ENCODE measurements around the gene GFM1.
A peak's percentile ranks its signal among the peaks of the same experiment; 100 is the strongest.
"Not testable (repeated sequence)": the region's sequence is repeated elsewhere in the genome, so short reads cannot be mapped to it uniquely, and the experiment has no call there.

The GFM1 gene

DNA sequence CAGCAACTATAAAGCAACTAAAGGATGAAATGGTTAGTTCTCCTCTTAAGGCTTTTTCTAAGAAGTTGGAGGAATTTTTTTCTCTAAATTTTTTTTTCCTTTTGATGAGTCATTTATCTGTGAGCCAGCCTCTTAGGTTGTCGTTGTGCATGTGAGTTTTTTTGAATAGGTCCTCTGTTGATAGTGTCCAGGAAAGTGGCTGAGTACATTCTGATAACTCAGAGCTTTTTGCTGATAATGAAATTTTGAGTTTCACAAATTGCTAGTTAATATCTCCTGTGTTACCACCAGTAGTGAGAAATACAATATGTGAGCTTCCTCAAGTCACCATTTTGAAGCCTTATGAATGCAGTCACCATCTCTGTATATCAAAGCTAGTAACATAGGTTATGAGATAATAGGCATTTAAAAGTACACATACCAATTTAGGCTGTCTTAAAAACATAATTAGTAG lies 35.2 kb downstream of the GFM1 start:
- DNase-seq = peak; percentile 93

DNA sequence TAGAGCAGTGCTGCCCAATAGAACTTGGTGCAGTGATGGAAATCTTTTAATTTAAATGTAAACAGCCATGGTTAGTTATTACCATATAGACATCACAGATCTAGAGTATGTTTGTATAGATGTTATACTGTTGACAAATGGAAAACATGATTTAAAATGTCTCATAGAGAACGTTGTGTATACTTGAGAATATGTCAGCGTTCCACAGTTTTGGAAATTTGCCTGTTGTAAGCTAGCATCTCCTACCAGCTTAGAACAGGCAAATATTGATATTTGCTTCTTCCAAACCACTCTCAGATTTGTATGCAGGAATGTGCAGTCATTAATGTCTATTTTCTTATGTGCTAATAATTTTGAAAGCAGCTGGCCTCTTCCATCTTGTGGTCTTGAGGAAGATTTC lies 36.5 kb downstream of the GFM1 start:
- no peak for DNase-seq

DNA sequence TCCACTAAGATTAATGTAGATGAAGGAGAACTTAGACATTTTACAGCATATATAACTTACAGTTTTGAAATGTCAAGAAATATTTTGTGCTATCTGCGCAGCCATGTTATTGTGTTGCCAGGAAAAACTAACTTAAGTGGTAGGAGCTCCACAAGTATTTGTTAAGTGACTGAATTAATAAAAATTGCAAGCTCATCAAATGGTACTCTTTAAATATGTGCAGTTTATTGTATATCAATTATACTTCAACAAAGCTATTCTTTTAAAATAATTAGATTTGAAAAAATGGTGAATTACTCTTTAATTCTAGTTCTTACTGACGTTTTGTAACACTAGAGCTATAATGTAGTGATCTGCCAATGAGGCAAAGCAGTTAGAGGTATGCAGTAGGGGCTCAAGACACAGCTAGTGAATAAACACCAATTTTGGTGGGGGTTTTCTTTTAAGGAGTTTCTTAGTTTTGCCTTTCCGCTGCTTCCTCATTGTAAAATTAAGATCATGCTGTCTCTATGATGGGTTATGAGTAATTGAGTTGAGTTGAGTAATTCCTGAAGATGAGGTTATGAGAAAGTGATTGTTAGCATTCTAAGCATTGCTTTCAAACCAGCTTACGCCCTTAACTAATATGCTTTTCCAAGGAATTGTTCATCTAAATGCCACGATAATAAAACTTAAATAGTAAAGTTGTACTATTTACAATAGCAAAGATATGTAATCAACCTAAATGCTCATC lies 39.1 kb downstream of the GFM1 start:
- no peak for DNase-seq

DNA sequence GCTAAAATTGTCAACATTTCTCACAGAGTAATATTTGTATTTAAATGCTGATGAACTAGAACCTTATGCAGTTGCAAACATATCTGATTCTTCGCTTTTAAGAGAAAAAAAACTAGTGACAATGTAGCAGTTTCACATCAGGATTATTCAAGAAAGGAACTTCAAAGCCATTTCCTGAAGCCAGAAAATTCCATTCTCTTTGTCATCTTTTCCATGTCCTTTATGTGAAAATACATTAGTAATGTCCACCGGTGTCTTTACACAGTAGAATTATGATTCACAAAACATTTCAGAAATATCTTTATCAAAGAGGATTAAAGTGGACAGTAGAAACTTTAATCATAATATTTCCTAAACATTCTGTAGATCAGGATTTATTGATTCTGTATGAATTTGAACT lies 40.8 kb downstream of the GFM1 start:
- DNase-seq = no peak

DNA sequence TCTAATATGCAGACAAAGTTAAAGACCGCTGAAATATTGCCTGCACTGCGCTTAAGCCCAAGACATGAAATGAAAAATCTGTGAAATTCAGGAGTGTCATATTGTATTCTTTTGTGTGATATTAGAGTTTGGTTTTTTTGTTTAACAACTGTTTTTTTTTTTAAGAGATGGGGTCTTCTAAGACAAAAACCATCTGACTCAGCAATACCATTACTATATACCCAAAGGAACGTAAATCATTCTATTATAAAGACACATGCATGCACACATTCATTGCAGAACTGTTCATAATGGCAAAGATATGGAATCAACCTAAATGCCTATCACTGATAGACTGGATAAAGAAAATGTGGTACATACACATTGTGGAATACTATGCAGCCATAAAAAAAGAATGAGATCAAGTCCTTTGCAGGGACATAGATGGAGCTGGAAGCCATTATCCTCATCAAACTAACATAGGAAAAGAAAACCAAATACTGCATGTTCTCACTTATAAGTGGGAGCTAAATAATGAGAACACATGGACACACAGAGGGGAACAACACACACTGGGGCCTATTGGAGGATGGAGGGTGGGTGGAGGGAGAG lies 49.6 kb downstream of the GFM1 start:
- DNase-seq = not testable (repeated sequence)

DNA sequence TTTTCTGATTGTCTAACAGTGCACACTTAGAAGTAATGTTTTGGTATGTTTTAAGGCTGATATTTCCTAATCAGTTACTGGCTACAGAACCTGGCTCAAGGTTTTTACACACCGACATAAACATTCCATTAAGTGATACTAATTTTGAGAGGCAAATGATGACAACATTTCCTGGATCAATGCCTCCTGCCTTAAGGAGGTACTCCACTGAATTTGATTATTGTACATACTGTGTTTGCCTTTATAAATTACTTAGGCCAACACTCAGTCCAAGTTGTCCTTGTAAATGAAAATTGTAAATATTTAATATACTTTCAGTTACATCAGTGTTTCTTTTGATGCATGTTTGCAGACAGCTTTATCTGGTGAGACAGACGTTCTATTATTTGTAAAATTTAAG lies 52.3 kb downstream of the GFM1 start:
- DNase-seq = no peak

DNA sequence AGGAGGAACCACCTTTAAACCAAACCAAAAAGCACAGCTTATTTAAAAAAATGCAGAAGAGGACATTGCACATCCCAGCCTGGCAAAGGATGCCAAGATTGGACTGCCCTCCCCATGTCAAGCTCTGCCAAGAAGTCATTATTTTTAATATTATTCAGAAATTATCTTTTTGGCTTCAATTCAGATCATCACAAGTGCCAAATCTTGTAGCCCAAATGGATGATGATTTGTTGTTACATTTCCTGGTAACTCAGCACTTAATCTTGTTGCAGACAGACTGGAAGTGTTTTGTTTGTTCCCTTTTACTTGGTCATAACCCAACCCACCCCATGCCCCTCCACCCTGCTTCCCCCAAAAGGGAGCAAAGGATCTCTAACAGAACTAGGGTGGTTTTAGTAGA lies 56.2 kb downstream of the GFM1 start:
- DNase-seq = peak; percentile 44

DNA sequence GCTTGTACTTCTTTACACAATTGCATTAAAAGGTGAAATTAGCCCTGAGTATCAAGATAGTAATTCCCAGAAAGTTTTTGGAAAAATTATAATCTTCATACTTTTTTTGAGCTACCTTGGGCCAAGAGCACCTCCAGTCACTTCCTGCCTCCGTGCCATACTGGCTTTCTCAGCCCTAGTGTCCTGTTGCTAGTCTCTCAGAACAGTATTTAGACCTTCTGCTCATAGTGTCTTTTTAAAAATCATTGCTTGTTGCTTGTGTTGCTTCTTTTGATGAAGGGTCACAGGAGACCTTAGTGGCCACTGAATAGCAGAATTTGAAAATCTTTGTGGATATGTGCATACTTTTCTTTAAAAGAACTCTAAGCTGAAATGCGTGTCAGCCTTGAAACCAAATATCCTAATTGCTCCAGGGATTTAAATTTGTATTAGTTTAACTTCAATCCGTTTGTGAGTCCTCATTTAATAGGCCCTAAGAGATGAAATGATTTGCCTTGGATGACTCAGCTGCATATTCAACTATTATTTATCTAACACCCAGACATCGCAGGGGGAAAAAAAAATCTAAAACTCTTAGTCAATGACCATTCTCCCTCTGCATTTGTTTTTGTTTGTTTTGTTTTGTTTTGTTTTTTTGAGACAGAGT lies 57.2 kb downstream of the GFM1 start:
- DNase-seq = no peak

DNA sequence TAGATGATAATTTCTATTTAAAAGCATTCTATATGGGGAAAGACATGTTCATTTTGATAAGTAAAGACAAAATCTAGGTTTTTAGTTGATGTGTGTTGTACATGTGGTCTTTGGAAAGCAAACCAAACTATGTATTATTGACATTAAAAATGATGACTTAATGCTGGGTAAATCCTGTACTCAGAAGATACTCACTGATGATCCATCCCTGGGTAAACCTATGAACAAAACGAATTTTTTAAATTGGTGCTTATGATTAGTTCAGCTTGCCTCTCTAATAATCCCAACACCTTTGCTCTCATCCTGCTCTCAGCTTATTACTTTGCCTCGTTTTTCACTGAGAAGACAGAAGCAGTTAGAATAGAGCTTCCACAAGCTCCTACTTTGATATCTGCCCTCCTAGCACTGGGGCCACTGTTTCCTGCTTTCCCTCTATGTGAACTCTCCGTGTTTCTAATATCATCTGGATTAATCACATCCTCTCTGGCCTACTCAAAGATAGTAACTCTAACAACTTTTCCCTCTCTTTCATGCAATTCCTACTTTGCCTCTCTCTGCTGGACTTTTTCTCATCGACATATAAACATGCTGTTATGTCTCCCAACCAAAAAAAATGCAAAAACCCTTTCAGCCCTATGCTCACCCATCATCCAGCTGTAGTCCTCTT lies 58.6 kb downstream of the GFM1 start:
- no peak for DNase-seq

DNA sequence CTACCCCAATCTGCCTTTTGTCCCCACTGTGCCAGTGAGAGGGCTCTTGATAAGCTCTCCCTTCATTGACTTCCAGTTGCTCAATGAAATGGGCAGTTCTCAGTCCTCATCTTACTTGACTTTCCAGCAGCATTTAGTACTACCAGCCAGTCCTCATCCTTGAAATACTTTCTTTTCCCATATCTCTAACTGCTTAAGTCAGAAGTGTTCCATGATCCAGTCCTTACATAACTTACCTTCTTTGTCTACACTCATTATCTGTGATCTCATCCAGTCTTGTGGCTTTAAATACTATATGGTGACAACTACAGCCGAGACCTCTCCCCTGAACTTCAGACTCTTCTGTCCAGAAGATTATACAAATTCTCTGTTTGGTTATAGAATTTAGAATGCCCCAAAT lies 59.2 kb downstream of the GFM1 start:
- DNase-seq = no peak

DNA sequence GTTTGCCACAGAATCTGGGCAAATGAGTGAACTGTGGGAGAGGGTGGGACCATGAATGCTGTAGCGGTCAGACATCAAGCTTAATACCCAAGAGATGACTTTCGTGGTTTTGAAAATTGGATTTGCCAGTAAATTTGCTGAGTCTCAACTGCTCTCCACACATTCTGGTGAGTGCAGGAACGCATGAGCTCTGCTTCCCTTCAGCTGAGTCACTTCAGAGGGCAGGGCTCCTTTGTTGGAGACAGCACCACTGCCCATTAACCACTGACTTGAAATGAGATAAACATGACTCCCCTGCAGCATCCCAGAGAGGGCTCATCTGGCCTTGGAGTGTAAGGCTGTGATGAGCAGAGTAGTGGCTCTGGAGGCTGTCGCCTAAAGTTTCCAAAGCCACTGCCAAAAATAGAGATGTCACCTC lies 65.3 kb downstream of the GFM1 start:
- DNase-seq = peak; percentile 94

DNA sequence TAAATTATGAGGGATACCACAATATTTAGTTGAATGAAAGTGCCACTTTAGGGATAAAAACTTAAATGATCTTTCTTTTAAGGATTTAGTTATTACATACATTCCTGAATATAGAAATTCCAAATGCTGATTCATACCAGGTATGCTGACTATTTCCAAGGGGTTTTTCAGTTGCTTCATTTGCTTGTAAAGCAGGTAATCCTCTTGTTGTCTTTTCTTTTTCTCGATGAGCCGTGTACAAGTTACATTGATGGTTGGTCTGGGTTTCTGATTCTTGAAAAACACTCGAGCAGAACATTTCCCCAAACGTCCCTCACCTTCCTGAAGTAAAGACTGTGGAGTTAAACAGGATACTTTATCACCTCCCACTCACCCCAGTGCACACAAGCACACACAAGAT lies 66.3 kb downstream of the GFM1 start:
- DNase-seq = no peak

DNA sequence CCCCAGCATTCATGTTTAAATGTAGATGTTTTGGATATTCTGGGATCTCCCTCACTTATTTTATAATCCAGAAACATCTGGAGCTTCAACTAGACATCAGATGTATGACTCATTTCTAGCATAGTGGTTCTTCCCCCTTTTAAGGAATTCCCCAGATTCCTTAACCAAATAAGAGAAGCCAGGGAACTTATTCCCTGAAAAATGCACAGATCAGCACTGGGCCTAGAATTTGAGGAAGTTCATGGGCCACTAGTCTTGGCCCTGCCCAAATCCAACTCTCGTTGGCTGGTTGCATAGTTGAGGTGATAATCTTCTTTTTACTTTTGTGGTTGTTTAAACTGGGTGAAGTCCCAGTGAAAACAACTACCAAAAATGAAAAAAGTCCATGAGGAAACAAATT lies 67.6 kb downstream of the GFM1 start:
- DNase-seq = peak; percentile 31

DNA sequence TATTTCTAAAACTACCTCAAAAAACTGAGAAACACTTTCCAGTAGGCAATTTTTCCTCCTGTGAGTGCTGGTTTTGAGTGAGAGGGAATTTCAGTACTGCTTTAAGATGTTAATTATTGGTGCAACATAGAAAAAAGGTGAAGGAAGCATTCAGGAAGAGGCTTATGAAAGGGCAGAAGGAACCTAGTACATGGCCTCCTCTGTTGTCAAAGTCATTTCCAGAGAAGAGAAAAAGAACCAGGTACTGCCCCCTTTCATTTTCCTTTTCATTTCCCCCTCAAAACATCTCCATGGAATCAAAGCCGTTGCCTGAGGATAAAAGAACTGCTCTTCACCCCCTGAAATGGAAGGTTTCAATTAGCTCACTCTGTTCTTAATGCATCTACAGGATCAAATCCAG lies 68.1 kb downstream of the GFM1 start:
- DNase-seq = no peak

DNA sequence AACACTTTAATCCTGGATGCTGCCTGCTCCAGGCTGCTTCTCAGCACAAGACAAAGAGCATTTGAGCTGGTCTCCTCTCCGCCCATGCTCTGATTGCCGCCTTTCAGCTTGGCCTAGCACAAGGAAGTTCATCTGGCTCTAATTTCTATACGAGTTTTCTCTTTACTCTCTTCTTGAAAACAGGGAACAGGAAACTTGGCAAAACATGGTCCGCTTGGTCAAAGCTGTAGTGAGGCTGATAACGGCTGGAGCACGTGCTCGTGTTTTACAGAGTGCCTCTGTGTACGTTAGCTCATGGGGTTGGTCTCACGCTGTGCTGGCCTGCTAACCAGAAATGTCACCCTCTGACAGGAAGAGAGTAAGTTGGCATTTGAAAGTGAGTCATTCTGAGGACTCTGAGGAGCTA lies 68.8 kb downstream of the GFM1 start:
- peak; percentile 95 for DNase-seq

DNA sequence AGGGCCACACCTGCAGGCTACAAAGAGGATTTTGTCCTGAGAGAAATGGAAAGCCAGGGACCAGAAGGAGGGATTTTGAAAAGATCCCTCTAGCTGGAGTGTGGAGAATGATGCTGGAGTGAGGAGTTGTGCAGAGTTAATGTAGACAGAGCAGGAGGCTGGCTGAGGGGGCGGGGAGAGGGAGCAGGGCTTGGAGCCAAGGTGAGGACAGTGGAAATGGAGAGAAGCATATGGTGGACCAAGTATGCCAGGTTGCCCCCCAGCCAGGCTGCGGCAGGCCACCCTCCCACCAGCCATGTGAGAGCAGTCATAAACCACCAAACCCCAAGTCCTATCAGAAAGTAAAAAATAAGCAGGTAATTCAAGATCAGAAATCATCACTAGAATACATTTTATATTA lies 73.2 kb downstream of the GFM1 start:
- DNase-seq = no peak

DNA sequence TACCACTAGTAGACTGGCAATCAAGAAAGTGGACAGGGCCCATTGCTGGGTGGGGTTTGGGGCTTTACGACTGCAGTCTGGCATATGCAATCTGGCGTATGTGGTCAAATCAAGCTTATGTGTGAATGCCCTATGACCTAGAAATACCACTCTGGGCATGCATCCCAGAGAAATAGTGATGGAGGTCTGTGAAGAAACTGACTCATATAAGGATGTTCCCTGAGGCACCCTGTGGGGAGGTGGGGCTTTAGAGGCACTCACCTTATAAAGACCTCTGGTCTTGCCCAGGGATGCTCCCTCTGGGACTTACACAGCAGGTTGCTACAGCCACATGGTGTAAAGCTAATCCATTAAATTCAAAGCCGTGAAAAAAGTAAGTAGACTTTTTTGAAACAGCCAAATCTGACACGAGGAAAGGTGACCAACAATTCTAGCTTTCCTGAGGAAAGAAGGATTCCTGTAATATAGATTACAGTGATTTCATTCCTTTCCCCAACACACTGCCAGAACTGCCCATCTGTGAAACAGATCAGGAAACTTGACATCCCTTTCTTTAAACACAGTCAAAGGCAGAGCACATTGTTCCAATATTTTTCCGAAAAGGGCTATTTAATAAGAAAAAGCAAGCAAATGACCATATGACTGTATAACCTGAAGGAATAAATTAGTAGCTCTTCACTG lies 74.3 kb downstream of the GFM1 start:
- no peak for DNase-seq

DNA sequence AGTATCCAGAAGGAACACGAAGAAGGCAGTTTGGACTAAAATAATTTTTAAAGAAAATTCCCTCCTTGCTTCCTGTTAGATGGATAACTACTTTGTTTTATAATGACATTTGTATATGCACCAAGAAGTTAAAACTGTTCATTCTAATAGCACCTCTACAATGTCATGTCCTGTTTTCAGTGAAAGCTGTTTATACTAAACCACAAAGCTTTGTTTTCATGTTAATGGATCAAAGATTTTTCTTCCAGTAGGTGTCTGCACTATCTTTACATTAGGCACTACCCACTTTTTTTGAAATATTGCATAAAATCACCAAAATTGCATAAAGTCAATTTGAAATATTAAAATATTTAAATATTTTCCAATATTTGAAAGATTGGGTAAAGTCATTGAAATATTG lies 77.8 kb downstream of the GFM1 start:
- no peak for DNase-seq

DNA sequence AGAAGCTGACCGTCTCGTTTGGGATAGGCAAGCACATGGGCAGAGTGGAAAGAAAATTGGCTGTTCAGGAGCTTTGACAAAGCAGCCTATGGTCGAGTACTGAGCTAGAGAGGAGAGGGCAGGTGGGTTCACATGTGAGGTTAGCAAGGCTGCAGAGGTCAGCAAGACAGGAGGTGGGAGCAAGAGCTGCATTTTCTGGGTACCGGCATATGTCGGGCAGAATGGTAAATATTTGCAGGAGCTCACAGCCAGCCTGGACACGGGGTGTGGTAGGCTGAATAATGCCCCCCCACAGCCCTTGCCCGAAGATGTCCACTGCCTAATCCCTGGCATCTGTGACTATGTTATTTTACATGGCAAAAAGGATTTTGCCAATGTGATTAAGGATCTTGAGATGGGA lies 79.7 kb downstream of the GFM1 start:
- no peak for DNase-seq

DNA sequence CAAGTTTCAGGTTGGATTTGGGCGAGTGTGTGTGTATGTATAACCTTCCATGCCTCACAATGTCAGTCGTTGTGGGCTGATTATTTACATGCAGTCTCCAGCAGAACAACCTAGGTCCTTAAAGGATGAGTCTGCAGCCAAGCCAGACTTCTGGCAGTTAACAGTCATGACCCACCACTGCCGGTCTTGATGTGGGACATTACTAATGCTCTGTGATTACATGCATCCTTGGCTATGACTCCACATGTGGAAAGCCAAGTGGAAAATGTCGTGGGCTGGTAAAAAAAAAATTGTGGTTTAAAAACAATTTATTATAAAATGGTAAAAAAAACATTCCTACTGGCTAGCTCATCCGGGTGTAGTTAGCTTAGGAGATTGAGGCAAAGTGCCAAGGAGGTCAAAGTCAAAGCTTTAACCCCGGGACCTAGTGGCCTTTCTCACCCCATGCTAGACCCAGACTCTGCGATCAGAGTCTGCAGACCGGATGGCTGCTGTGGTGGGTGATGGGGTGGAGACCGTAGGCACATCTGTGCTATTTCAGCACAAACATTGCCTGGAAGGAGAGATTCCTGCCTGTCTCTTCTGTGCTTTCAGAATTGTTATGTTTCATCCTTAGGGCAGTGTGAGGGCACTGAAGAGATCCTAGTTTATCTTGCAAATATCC lies 81.2 kb downstream of the GFM1 start:
- DNase-seq = peak; percentile 49

DNA sequence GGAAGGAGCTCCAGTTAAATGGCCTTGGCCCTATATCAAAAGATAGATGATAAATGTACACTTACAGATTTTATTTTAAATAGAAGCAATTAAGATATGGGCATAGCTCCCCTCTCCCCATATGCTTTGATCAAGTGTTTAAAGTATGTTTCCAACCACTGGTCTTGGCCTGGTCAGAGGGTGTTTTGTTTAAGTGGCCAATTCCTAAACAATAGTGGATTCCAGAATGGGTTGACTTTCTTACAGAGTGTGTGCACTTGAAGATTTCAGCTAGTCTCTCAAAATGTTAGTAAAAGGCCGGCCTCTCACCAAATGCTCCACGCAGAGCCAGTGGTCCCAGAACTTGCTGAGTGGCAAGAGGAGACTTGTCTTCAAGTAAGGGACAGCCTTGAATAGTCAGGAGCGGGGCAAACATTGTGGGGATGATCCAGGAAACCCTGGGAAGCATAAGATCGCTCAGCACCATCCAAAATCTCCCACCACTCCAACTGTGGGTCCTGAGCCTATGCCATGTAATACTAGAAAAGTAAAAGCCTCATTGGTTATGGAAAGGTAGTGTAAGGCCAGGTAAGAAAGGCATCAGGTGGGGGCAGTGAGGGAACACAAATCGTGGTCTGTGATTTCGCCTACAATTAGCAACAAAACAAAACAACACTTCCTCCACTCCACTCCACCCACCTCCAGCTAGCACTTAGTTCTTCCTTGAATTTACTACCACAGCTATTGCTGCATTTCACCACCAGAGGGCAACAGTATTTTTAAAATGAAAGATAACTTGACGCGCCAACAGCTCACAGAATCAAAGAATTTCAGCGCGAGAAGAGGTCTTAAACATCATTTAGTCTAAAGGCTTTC lies 83.1 kb downstream of the GFM1 start:
- peak; percentile 94 for DNase-seq

DNA sequence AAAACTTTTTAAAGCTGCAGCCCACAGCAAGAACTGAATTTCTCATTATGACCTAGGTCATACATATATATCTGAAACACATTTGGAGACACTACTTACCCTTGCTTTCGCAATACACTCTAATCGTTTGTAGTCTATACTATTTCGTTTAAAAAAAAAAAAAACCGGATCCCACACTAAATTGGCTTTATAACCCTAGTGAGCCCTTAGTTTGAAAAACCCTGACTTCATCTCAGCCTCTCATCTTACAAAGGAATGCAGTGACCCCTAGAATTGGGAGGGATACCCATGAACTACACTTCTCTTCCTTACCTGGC lies 83.7 kb downstream of the GFM1 start:
- DNase-seq = no peak
